Frontal cortex (tissue), 4 donors: ENCODE data around the gene EPS8L2. TPM values are rescaled to one million over a fixed set of nuclear protein-coding genes. Genes with fewer than 3 reads are reported as not detected.
"Not testable (repeated sequence)": the region's sequence is repeated elsewhere in the genome, so short reads cannot be mapped to it uniquely, and the experiment has no call there.

ENCODE experiments used
- DNase-seq, 2 donors: peaks; one replicate each; pipeline ENCODE4 v3.0.0; 2012; ENCODE audit warnings: low spot score in 2 of 2
- FAIRE-seq: peaks from 2 replicates; lab custom pipeline; 2012; peaks lifted over from hg19 to GRCh38; lab: Jason Lieb, UNC
- total RNA-seq: library from RNA; depleted of rRNA; stranded (reverse); fragments of >200 nt; gene quantifications from one replicate; pipeline ENCODE4 v1.2.3, GENCODE V29; 2014
- donor health status: control.
- donor health status: control.
- donor health status: control.

Gene EPS8L2
- total RNA-seq, 1 donor from 2014 or later, result 0.41 TPM

DNA sequence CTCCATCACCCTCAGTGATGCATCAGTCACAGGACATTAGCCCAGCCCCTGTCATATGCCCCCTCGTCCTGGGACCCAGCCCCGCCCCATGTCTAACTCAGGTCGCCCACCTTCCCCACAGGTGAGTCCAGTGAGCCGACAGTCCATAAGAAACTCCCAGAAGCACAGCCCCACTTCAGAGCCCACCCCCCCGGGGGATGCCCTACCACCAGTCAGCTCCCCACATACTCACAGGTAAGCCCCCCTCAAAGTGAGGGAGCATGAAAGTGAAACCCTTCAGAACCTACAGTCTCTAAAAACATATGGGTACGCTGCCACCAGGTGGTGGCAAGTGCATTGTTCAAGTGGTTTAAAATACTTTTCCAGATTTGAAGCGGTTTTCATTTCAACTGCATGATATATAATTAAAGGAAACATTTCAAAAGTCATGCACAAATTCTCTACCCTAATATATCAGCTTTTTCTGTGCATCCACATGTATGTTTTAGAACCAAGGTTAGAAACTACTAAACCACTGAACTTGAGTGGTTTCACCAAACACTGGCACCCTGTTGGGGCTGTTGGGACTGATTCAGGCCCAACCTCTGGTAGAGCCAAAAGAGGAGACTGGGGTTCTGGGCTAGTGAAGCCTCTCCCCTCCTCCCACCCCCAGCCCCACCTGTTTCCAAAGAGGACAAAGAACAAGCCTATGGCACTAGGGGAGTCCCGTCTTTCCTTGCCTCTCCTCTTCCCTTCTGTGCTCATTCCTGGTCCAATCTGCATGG, 17.3 kb downstream of the EPS8L2 start:
- peak; percentile 66 to 77 for DNase-seq
- no peak for FAIRE-seq

- DNase-seq, result peak in 1 of 2 donors; percentile 26
- no peak for FAIRE-seq
Measured at GRCh38 chr11:724049-724777, 18.2 kb downstream of the EPS8L2 start.

- peak in 1 of 2 donors; percentile 14 for DNase-seq
Measured at GRCh38 chr11:724778-725386, 18.9 kb downstream of the EPS8L2 start.

GRCh38 chr11:725624-726202, 19.7 kb downstream of the EPS8L2 start:
- FAIRE-seq (no peak), DNase-seq (peak in 1 of 2 donors; percentile 39)

More at GRCh38 chr11:724778-725386, 18.9 kb downstream of the EPS8L2 start:
- no peak for FAIRE-seq

- FAIRE-seq (no peak), DNase-seq (peak; percentile 52 to 60)
Measured at GRCh38 chr11:726278-727220, 20.5 kb downstream of the EPS8L2 start.

DNA sequence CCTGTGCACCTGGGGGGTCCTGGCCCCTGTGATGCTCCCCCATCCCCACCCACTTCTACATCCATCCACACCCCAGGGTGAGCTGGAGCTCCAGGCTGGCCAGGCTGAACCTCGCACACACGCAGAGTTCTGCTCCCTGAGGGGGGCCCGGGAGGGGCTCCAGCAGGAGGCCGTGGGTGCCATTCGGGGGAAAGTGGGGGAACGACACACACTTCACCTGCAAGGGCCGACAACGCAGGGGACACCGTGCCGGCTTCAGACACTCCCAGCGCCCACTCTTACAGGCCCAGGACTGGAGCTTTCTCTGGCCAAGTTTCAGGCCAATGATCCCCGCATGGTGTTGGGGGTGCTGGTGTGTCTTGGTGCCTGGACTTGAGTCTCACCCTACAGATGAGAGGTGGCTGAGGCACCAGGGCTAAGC, 21.3 kb downstream of the EPS8L2 start:
- FAIRE-seq (no peak), DNase-seq (no peak)

DNA sequence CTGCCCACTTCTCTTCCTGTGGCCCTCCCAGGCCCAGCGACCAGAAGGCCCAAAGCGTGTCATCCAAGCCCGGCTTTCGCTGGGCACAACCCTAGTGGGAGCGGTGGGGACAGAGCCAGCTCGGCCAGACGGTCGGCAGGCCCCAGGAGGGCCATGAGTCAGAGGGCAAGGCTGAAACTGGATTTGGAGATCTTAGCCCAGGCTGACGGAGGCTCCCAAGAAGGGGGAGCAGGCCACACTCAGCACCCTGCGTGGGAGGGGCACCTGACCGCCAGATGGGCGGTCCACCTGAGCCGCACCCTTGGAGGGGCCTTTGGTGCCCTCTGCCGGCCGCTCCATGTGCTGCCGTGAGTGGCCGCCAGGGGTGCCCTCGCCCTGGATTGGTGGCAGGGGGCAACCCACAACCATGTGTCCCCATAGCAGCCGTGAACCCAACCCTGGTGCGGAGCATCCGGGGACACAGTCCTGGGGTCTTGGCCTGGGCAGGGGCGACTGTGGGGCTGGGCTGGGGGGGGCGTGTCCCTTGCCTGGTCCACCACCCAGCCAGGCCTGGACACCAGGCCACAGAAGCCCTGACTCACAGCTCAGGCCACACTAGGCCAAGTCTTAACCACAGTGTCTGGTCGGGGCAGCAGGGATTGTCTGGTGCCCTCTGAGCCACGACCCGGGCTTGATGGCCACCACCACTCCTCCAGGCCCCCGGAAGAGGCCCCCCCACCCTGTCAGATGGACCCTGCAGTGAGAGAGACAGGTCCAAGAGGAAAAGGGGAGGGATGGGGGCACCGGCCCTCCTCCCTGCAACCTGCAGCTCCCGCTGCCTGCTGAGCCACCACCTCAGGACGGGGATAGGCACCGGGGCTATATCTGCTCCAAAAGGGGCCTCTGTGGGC, 22.1 kb downstream of the EPS8L2 start:
- peak; percentile 92 for DNase-seq
- no peak for FAIRE-seq

GRCh38 chr11:728901-729491, 23.0 kb downstream of the EPS8L2 start:
- no peak for FAIRE-seq

DNA sequence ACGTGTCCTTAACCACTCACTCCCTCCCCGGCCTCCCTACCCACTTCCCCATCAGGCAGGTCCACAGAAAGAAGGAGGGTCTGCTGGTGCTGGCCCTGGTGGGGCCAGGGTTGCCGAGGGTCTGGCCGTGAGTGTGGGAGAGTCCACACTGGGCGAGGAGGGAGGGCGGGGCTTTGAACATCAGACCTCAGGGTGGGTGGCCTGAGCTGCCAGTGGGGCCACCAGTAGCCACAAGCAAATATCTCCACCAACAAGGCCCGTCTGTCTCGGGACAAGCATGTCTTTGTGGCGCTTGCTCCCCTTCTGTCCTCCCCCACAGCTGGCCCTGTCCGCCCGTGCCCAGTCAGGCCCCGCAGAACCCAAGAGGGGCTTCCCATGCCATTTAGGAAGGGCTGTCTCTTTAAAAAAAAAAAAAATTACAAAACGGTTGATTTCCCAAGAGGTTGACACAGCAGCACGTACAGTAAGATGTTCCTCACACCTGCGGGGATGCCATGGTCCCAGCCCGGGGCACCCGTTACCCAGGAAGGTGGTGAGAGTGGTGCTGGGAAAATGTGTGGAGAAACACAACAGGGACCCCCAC, 23.6 kb downstream of the EPS8L2 start:
- no peak for FAIRE-seq
- peak; percentile 57 to 84 for DNase-seq

More at GRCh38 chr11:728901-729491, 23.0 kb downstream of the EPS8L2 start:
- peak in 1 of 2 donors; percentile 31 for DNase-seq

- FAIRE-seq, result no peak
- DNase-seq, result no peak
Measured at GRCh38 chr11:733072-733471, 27.0 kb downstream of the EPS8L2 start.

- not testable (repeated sequence) for DNase-seq, FAIRE-seq
Measured at GRCh38 chr11:734541-734940, 28.5 kb downstream of the EPS8L2 start.

GRCh38 chr11:737366-737765, 31.3 kb downstream of the EPS8L2 start:
- DNase-seq (no peak), FAIRE-seq (no peak)

- not testable (repeated sequence) for FAIRE-seq, DNase-seq
Measured at GRCh38 chr11:737899-738298, 31.9 kb downstream of the EPS8L2 start.

GRCh38 chr11:742156-742546, 36.1 kb downstream of the EPS8L2 start:
- FAIRE-seq (no peak), DNase-seq (no peak)

- DNase-seq (no peak), FAIRE-seq (no peak)
Measured at GRCh38 chr11:742571-743201, 36.7 kb downstream of the EPS8L2 start.

DNA sequence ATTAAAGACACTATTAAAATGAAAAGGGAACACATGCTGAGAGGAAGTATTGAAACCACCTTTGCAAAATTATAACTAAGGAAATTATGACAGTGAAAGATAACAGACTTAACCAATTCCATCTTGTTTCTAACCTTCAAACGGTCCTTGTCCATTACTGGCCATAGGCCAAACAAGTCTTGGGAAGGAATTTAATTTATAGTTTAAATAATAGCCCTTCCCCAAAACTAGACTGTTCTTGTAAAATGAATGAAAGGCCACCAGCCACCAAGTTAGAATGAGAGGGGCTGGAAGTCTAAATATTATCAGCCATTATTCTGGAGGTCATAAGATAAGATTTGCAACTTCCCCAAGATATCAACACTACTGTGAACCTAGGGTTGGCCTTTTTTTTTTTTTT, 39.4 kb downstream of the EPS8L2 start:
- FAIRE-seq, result no peak
- no peak for DNase-seq
